Kidney epithelial cell (primary cell): ENCODE measurements around the gene CPT1A. TPM values are rescaled to one million over a fixed set of nuclear protein-coding genes. Genes with fewer than 3 reads are reported as not detected.

ENCODE experiments used
- DNase-seq: peaks from one replicate; pipeline ENCODE4 v3.0.0-alpha.2; 2010; ENCODE audit warnings: low read depth
- H3K27me3 ChIP-seq: 2 replicates; pipeline ENCODE4 v1.6.0; 2011; ENCODE audit warnings: low read length; ENCODE audit not compliant: control insufficient read depth, insufficient read depth
- H3K36me3 ChIP-seq: 2 replicates; pipeline ENCODE4 v1.5.1; 2011; ENCODE audit warnings: low read length; ENCODE audit not compliant: control insufficient read depth, insufficient read depth
- H3K4me3 ChIP-seq: 2 replicates; pipeline ENCODE4 v1.5.1; 2011; ENCODE audit warnings: low read depth, mild to moderate bottlenecking, control low read depth, low read length
- CTCF ChIP-seq: IDR thresholded peaks from 2 replicates; pipeline ENCODE4 v1.5.1; 2011; ENCODE audit warnings: mild to moderate bottlenecking, moderate library complexity, low read length, control low read depth, inconsistent platforms; ENCODE audit not compliant: insufficient read depth, poor library complexity, severe bottlenecking
- total RNA-seq: library from RNA; depleted of rRNA; stranded (reverse); fragments of >200 nt; gene quantifications from 2 replicates; pipeline ENCODE4 v1.2.3, GENCODE V29; 2015

Gene CPT1A
- total RNA-seq, 1 donor from 2014 or later, result 15.4 TPM

GRCh38 chr11:68837583-68838571 lies 3.8 kb downstream of the CPT1A start:
- Histone ChIP-seq H3K36me3 (no peaks in the 10 kb centered on the region), H3K27me3 (peaks cover 18% of the 10 kb centered on the region), H3K4me3 (no peak overlapping the region)
- TF ChIP-seq CTCF, result no peak
- DNase-seq, result no peak

GRCh38 chr11:68835749-68836148 lies 6.0 kb downstream of the CPT1A start:
- no peak for TF ChIP-seq CTCF
- H3K36me3 ChIP-seq, result no peaks in the 10 kb centered on the region
- H3K4me3 ChIP-seq, result no peak overlapping the region
- no peaks in the 10 kb centered on the region for H3K27me3 ChIP-seq
- no peak for DNase-seq

- no peak for TF ChIP-seq CTCF
- no peak overlapping the region for H3K4me3 ChIP-seq
- H3K27me3 ChIP-seq, result no peaks in the 10 kb centered on the region
- H3K36me3 ChIP-seq, result no peaks in the 10 kb centered on the region
- DNase-seq, result no peak
These were observed 6.4 kb downstream of the CPT1A start for GRCh38 chr11:68835328-68835727.

- TF ChIP-seq CTCF, result no peak
- no peaks in the 10 kb centered on the region for H3K27me3 ChIP-seq
- no peaks in the 10 kb centered on the region for H3K36me3 ChIP-seq
- no peak for DNase-seq
- H3K4me3 ChIP-seq, result no peak overlapping the region
These were observed 9.1 kb downstream of the CPT1A start for GRCh38 chr11:68832476-68833181.

- Histone ChIP-seq H3K27me3 (no peaks in the 10 kb centered on the region), H3K4me3 (no peak overlapping the region), H3K36me3 (no peaks in the 10 kb centered on the region)
- no peak for TF ChIP-seq CTCF
- no peak for DNase-seq
These were observed 10.6 kb downstream of the CPT1A start for GRCh38 chr11:68831124-68831523.
